CD4-positive, alpha-beta T cell treated with Interleukin-4 for 1 hour (primary cell): Measurements from ENCODE around the gene TSNAXIP1.
A peak's percentile ranks its signal among the peaks of the same experiment; 100 is the strongest.
"Not testable (repeated sequence)": the region's sequence is repeated elsewhere in the genome, so short reads cannot be mapped to it uniquely, and the experiment has no call there.

Source experiments
- DNase-seq, 2 donors: peaks; one replicate each; pipeline ENCODE4 v3.0.0-alpha.2; 2020 to 2022

TSNAXIP1 gene

GRCh38 chr16:67783353-67783725 is 23.4 kb upstream of the TSNAXIP1 start:
- no peak for DNase-seq

DNA sequence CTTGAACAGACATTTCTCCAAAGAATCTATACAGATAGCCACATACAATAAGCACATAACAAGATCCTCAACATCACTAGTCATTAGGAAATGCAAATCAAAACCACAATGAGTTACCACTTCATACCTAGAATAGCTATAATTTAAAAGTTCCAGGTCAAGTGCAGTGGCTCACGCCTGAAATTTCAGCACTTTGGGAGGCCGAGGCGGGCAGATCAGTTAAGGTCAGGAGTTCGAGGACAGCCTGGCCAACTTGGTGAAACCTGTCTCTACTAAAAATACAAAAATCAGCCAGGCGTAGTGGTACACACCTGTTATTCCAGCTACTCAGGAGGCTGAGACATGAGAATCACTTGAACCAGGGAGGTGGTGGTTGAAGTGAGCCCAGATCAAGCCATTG is 20.2 kb upstream of the TSNAXIP1 start:
- no peak for DNase-seq

DNA sequence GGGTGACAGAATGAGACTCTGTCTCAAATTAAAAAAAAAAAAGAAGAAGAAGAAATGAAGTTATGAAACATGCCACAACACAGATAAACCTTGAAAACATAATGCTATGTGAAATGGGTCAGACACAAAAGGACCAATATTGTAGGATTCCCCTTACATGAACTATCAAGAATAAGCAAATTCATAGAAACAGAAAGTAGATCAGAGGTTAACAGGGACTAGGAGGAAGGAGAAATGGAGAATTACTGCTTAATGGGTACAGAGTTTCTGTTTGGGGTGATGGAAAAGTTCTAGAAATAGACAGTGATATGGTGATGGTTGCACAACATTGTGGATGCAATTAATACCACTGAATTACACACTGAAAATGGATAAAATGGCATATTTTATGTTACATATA is 16.6 kb upstream of the TSNAXIP1 start:
- DNase-seq = no peak

GRCh38 chr16:67796099-67796718 is 10.5 kb upstream of the TSNAXIP1 start:
- no peak for DNase-seq

DNA sequence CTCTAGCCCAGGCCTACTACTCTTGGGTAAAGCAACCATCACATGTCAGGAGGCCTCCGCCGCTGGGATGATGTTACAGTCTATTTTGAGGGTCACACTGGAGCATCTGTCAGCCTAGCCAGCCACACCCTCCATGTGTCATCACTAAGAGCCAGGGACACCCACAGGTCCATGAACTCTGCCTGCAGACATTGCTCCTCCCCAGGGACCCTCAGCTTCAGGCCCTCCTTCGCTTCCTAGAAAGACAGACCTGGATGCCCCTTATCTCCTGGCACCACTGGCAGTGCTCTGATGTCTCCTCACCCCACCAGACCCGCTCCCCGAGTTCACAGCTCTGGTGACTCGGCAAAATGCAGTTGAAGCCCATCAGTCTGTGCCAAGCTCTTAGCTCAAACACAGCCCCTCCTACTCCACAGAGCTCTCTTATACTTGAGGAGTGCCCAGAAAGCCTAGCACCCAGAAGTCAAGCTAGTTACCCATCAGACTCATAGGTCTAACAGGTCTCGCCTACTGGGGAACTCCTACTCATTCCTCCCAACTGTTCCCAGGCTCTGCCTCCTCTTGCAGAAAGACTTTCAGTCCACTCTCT is 6.3 kb upstream of the TSNAXIP1 start:
- no peak for DNase-seq

DNA sequence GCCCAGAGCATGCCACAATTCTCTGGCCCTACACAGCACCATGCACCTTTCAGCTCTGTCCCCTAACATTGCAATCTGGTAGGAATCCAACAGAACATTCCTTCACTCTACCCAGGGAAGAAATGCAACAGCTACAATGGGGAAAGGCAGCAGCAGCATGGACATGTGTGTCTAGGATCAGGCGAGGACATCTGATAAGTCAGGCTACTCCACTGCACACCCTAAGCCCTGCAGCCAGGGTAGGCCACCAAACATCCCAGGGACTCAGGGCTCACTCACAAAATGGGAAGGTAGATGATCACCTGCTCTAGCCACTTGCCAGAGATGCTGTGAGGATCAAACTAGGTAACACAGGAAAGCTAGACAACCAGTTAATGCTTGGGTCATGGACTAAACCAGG is 5.4 kb upstream of the TSNAXIP1 start:
- no peak for DNase-seq

DNA sequence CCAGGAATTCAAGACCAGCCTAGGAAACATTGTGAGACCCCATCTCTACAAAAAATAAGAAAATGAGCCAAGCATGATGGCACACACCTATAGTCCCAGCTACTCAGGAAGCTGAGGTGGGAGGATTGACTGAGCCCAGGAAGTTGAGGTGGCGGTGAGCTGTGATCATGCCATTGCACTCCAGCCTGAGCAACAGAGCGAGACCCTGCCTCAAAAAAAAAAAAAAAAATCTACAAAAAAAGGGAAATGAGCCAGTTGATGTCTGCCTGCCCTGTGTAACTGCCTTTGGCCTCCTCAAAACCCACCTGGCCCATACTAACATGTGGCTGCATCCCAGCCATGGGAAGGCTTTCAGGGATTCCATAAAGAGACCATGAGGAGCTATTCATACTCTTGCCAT is 4.8 kb upstream of the TSNAXIP1 start:
- peak; percentile 55 to 59 for DNase-seq

GRCh38 chr16:67803894-67804293 is 2.8 kb upstream of the TSNAXIP1 start:
- peak in 1 of 2 donors; percentile 71 for DNase-seq

- DNase-seq = no peak
Measured at GRCh38 chr16:67804853-67805542, 1.7 kb upstream of the TSNAXIP1 start.

- DNase-seq = no peak
Measured at GRCh38 chr16:67805718-67806427, 816 bp upstream of the TSNAXIP1 start.

DNA sequence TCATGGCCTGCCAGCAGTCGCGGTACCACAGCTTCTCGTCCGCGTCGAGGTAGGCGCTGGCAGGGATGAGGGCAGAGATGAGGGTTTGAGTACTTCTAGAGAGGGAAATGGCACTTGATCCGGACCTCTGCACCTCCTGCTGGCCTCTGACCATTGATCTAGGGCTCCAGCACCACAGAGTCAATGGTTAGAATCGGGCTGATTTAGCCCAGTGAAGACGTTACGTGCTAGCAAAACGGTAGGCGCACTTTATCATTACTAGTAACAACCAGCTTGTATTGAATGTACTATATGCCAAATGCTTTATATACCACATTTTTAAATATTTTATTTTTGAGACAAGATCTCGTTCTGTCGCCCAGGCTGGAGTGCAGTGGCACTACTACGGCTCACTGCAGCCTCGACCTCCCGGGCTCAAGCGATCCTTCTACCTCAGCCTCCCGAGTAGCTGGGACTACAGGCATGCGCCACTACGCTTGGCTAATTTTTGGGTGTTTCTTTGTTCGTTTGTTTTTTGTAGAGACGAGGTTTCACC is 526 bp downstream of the TSNAXIP1 start:
- no peak for DNase-seq

DNA sequence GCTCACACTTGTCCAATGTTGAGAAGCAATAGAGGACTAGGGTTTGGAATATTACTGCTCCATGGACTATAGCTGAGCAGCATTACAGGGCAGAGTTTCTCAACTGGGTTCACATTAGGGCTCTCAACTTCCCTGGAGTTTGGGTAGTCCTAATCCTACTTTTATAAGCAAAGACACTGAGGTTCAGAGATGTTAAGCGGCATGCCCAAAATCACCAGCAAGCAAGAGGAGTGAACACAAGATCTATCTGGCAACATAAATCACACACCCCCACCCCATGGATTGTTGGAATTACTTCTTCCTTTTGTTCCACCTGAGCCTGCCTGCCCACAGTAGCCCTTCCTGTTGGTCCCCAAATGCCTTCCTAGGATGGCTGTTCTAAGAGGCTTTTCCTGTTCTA is 5.2 kb downstream of the TSNAXIP1 start:
- no peak for DNase-seq

DNA sequence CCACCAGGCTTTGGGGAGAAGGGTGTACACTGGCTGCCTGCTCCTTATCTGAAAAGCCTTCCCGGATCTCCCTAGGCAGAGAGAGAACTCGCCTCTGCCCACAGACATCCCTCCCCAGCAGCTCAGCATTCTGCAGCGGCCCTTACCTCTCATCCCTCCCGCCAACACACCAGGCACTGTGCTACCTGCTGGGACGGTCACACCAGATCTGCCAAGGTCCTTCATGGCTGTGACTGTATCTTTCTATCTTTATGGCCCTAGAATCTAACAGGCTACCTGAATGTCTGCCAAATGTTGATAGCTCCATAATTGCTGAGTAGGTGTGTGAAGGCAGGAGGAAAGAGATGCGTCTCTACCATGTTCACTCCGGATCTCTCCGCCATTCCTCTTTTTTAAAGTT is 7.9 kb downstream of the TSNAXIP1 start:
- no peak for DNase-seq

DNA sequence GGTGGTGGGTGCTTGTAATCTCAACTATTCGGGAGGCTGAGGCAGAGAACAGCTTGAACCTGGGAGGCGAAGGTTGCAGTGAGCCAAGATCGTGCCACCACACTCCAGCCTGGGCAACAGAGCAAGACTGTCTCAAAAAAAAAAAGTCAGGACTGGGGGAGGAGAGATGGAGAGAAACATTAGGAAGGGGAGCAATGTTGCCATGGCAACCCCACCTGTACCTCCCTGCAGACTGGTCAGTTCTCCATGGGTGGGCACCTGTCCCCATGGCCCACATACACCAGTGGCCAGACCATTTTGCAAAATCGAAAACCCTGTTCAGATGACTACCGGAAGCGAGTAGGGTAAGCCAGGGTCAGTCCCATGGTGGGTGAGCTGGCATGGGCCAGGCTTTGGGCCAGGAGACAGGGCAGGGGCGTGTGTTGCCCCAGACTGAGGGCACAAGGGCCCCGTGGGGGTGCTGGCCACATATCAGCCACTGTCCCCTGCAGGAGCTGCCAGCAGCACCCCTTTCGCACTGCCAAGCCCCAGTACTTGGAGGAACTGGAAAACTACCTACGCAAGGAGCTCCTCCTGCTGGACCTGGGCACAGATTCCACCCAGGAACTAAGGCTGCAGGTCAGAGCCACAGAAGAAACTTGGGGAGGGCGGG is 14.0 kb downstream of the TSNAXIP1 start:
- DNase-seq = no peak

- DNase-seq = no peak
Measured at GRCh38 chr16:67822511-67822910, 15.8 kb downstream of the TSNAXIP1 start.

GRCh38 chr16:67825119-67825518 is 18.4 kb downstream of the TSNAXIP1 start:
- no peak for DNase-seq

DNA sequence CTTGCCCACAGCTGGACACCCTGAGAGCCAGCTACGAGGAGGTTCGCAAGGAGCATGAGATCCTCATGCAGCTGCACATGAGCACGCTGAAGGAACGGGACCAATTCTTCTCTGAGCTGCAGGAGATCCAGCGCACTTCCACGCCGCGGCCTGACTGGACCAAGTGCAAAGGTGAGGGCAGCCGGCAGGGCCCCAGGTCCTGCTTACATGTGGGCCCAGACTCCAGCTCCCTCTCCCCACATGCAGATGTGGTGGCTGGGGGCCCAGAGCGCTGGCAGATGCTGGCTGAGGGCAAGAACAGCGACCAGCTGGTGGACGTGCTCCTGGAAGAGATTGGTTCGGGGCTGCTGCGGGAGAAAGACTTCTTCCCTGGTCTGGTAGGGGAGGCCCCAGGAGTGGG is 19.2 kb downstream of the TSNAXIP1 start:
- no peak for DNase-seq

DNA sequence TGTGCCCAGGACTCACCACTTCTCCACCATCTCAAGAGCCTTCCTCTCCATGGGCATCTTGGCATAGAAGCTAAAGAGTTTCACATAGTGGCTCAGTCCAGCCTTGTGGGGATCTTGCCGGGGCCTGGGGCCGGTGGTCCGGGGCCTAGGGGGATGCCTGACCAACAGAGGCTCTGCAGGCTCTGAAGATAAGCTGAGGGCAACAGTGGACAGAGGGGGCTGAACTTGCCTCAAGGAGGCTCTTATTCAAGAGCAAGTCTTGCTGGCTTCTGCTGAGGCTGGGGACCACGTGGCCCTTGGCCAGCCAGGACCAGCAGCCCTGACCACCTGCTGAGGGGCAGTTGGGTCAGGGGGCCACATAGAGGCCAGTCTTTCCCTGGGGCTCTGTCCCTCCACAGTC is 22.0 kb downstream of the TSNAXIP1 start:
- no peak for DNase-seq

DNA sequence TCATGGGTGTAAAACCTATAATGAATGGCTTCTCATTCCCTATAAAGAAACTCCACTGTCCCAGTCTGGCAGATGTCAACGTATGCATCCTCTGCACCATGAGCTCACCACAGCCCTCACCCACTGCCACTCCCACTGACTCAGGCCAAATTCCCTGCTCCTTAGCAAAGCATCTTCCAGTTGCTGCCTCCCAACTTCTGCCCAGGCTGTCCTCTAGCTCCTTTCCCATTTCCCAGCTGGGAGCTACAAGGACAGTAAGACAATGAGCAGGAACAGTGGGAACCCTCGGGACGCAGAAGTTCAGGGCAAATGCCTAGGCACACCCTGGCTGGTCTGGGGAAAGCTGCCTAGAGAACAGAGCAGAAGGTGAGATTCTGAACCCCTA is 26.3 kb downstream of the TSNAXIP1 start:
- DNase-seq = no peak

DNA sequence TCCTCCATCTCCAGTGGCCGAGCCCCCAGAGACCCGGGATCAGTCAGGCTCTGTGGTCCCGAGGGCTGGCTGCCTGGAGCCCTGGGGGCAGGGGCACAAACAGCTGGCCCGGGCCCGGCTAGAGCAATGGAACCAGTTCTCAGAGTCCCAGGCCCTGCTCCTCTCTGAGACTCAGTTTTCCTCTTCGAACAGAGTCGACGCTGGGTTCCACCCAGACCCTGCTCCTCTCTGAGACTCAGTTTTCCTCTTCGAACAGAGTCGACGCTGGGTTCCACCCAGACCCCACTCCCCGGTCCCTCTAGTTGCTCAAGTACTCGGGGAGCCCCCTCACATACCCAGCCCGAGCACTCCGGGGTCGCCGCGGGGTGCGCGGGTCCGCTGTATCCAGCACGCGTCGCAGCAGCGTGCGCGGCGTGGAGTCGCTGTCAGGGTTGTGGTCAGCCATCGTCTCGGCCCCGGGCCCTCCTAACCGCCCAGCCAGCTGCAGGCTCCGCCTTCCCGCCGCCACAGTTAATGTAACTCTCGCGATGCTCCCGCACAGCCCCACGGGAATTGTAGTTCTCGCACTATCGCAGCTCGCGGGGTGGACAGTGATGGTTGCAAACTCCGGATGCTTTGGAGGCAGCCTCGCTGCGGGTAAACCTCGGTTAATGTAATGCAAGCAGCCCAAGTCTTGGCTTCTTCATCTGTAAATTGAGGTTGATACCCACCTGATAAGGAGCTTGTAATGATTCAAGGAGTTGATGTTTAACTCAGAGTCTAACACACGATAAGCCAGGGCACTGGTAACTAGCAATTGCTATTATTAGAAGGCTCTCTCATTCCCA is 26.9 kb downstream of the TSNAXIP1 start:
- DNase-seq = peak; percentile 93 to 95

DNA sequence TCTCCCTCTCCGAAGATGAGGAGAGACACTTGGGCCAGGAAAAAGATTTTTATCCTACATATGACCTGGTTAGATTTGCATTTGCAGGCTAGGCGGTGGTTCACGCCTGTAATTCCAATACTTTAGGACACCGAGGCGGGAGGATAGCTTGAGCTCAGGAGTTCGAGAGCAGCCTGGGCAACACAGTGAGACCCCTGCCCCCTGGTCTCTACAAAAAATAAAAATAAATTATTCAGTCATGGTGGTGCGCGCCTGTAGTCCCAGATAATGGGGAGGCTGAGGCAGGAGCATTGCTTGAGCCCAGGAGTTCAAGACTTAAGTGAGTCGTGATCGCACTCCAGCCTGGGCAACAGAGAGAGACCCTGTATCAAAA is 27.5 kb downstream of the TSNAXIP1 start:
- no peak for DNase-seq

GRCh38 chr16:67837190-67837589 is 30.5 kb downstream of the TSNAXIP1 start:
- DNase-seq = not testable (repeated sequence)
